HL-60 (cell line): ENCODE measurements around the gene DPYD.

Experiments used
- DNase-seq, 2 experiments: peaks; one replicate each; pipeline ENCODE4 v3.0.0-alpha.2; 2010 to 2020; ENCODE audit warnings: low read depth in 1 of 2, low spot score in 1 of 2
- H3K27ac ChIP-seq: fragments of 250-450 bp; sonication (Bioruptor Pico); replicated peaks from 2 replicates; pipeline ENCODE4 v1.5.1; 2020; ENCODE audit warnings: mild to moderate bottlenecking, moderate library complexity
- H3K27me3 ChIP-seq: fragments of 250-450 bp; sonication (Bioruptor Pico); 2 replicates; pipeline ENCODE4 v1.5.1; 2021; ENCODE audit warnings: mild to moderate bottlenecking, moderate library complexity; ENCODE audit not compliant: insufficient read depth, poor library complexity, severe bottlenecking
- H3K4me3 ChIP-seq: replicated peaks from 2 replicates; pipeline ENCODE4 v1.5.1; 2011; ENCODE audit warnings: mild to moderate bottlenecking, control low read depth, low read length; ENCODE audit not compliant: insufficient read depth
- GABPA ChIP-seq: IDR thresholded peaks from 2 replicates; pipeline ENCODE4 v1.6.1; 2012; ENCODE audit warnings: low read depth
- POLR2AphosphoS5 ChIP-seq: IDR thresholded peaks from 2 replicates; pipeline ENCODE4 v1.6.1; 2012; ENCODE audit warnings: low read depth
- SPI1 ChIP-seq: IDR thresholded peaks from 2 replicates; pipeline ENCODE4 v1.6.1; 2012; ENCODE audit warnings: low read depth, mild to moderate bottlenecking, borderline replicate concordance
- TF ChIP-seq, protein P1 (sequence below): IDR thresholded peaks from one replicate; pipeline ENCODE4 v1.5.1; 2011; ENCODE audit warnings: low read length, control low read depth, inconsistent platforms; ENCODE audit not compliant: insufficient read depth
- TF ChIP-seq, protein P2 (sequence below): IDR thresholded peaks from 2 replicates; pipeline ENCODE4 v1.6.1; 2012; ENCODE audit warnings: low read depth; ENCODE audit not compliant: insufficient replicate concordance

DPYD gene

DNA sequence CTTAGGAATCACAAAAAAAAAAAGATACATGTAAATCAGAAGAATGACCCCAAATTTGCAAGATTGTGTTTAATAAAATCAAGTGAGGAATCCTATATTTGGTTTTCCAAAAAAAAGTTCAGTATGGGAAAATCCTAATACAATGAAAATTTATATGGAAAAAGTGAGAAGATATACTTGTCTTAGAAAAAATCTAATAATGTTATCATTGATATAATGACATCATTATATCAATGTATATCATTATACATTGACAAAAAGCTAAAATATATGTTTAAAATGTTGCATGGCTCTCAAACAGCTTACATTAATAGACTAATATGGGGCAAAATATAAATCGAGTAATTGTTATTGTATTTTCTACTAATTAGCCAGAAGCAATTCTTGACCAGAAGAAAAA is 37.0 kb downstream of the DPYD start:
- TF ChIP-seq GABPA: no peak
- TF ChIP-seq, protein P1, sequence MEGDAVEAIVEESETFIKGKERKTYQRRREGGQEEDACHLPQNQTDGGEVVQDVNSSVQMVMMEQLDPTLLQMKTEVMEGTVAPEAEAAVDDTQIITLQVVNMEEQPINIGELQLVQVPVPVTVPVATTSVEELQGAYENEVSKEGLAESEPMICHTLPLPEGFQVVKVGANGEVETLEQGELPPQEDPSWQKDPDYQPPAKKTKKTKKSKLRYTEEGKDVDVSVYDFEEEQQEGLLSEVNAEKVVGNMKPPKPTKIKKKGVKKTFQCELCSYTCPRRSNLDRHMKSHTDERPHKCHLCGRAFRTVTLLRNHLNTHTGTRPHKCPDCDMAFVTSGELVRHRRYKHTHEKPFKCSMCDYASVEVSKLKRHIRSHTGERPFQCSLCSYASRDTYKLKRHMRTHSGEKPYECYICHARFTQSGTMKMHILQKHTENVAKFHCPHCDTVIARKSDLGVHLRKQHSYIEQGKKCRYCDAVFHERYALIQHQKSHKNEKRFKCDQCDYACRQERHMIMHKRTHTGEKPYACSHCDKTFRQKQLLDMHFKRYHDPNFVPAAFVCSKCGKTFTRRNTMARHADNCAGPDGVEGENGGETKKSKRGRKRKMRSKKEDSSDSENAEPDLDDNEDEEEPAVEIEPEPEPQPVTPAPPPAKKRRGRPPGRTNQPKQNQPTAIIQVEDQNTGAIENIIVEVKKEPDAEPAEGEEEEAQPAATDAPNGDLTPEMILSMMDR: no peak

DNA sequence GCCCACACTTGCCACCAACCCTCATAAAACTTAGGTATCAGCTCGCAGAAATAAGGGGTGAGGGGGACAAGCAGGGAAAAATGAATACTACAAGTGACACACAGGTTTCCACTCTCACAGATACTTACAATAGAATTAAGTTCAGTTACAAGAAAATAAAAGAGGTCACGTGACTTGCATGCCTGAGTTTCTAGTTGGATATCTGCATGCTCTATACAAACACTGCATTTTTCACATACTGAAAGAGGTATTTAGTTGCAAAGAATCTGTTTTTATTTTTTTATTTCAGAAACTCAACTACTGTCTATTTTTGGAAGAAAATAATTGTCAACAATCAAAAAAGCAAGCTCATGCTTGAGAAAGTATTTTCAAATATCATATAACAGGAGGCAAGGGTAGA is 43.5 kb downstream of the DPYD start:
- no peak overlapping the region for H3K27ac ChIP-seq
- H3K4me3 ChIP-seq: no peak overlapping the region
- no peaks in the 10 kb centered on the region for H3K27me3 ChIP-seq
- TF ChIP-seq, protein P1: no peak
- TF ChIP-seq, protein P2, sequence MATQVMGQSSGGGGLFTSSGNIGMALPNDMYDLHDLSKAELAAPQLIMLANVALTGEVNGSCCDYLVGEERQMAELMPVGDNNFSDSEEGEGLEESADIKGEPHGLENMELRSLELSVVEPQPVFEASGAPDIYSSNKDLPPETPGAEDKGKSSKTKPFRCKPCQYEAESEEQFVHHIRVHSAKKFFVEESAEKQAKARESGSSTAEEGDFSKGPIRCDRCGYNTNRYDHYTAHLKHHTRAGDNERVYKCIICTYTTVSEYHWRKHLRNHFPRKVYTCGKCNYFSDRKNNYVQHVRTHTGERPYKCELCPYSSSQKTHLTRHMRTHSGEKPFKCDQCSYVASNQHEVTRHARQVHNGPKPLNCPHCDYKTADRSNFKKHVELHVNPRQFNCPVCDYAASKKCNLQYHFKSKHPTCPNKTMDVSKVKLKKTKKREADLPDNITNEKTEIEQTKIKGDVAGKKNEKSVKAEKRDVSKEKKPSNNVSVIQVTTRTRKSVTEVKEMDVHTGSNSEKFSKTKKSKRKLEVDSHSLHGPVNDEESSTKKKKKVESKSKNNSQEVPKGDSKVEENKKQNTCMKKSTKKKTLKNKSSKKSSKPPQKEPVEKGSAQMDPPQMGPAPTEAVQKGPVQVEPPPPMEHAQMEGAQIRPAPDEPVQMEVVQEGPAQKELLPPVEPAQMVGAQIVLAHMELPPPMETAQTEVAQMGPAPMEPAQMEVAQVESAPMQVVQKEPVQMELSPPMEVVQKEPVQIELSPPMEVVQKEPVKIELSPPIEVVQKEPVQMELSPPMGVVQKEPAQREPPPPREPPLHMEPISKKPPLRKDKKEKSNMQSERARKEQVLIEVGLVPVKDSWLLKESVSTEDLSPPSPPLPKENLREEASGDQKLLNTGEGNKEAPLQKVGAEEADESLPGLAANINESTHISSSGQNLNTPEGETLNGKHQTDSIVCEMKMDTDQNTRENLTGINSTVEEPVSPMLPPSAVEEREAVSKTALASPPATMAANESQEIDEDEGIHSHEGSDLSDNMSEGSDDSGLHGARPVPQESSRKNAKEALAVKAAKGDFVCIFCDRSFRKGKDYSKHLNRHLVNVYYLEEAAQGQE: no peak
- no peak for TF ChIP-seq GABPA
- TF ChIP-seq SPI1: no peak
- no peak for TF ChIP-seq POLR2AphosphoS5
- no peak for DNase-seq

More for the DNA sequence above, 37.0 kb downstream of the DPYD start:
- no peak overlapping the region for H3K27ac ChIP-seq
- H3K27me3 ChIP-seq: no peaks in the 10 kb centered on the region
- no peak overlapping the region for H3K4me3 ChIP-seq
- DNase-seq: no peak

DNA sequence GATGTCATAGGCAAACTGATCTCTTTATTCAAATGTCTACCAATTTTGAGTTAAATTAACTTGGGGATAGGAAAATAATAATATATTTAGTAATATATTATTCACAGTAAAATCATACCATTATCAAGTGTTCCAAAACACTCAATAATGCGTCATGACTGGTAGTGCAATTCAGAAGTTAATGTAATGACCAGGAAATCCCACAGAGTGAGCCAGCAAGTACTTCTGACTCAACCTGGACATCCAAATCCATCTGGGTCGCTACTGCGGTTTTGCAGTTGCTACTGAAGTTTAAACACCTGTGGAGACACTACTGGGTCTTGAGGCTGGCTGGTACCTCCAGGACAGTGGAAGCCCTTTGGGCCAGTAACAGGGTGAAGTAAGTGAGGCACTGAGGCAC is 44.8 kb downstream of the DPYD start:
- Histone ChIP-seq H3K27ac (no peak overlapping the region), H3K27me3 (no peaks in the 10 kb centered on the region), H3K4me3 (no peak overlapping the region)
- no peak for DNase-seq
- TF ChIP-seq, protein P1: no peak
- TF ChIP-seq GABPA (no peak), SPI1 (no peak), POLR2AphosphoS5 (no peak)
- TF ChIP-seq, protein P2: no peak

DNA sequence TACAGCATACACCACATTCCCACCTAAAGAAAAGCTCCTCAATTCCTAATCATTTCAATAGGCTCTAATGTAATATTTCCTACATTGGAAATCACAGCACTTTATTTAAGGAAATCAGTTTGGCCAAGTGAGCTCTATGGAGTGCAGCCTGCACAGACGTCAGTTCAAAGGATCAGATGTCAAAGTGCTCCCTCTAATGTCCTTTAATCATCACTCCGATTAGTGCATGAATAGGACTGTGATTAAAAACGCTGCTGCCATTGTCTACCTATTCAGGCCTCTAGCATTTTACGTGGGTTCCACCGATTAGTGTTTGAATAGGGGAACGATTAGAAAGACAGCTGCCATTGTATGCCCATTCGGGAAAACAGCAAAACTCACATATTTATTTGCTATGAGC is 50.2 kb downstream of the DPYD start:
- Histone ChIP-seq H3K4me3 (no peak overlapping the region), H3K27ac (no peak overlapping the region), H3K27me3 (no peaks in the 10 kb centered on the region)
- TF ChIP-seq GABPA (no peak), SPI1 (no peak)
- DNase-seq: no peak
